WTC11 (cell line): ENCODE results near the gene NTNG2. TPM values are rescaled to one million over a fixed set of nuclear protein-coding genes. Genes with fewer than 3 reads are reported as not detected.

ENCODE experiments used
- ATAC-seq: fragments of 200-7000 bp; cut with Tn5 transposase; 2 replicates; pipeline ENCODE4 v1.10.0; 2021; ENCODE audit warnings: mild to moderate bottlenecking, moderate library complexity
- CTCF ChIA-PET: fragments of 300-600 bp; sonication (Branson Sonifier 250); formaldehyde crosslinking; loops from one replicate; lab custom pipeline; 2021; ENCODE audit warnings: antibody characterized with exemption; lab: Charles Lee
- POLR2A ChIA-PET: fragments of 350-600 bp; sonication (Branson Sonifier 250); formaldehyde crosslinking; loops from one replicate; lab custom pipeline; 2021; ENCODE audit warnings: antibody characterized with exemption; lab: Charles Lee
- DNase-seq: peaks from one replicate; pipeline ENCODE4 v3.0.0; 2021; ENCODE audit warnings: low spot score
- H3K27ac Mint-ChIP-seq: 2 replicates; pipeline ENCODE4 v1.8.0; 2021; ENCODE audit warnings: mixed read lengths
- H3K27me3 Mint-ChIP-seq: 2 replicates; pipeline ENCODE4 v1.8.0; 2021; ENCODE audit warnings: low read depth, mild to moderate bottlenecking, moderate library complexity, mixed read lengths
- H3K36me3 Mint-ChIP-seq: 2 replicates; pipeline ENCODE4 v1.8.0; 2021; ENCODE audit warnings: mixed read lengths
- H3K4me1 Mint-ChIP-seq: 2 replicates; pipeline ENCODE4 v1.8.0; 2022; ENCODE audit warnings: mixed read lengths
- H3K4me3 Mint-ChIP-seq: 2 replicates; pipeline ENCODE4 v1.8.0; 2021; ENCODE audit warnings: mild to moderate bottlenecking, moderate library complexity, mixed read lengths
- H3K9me3 Mint-ChIP-seq: 2 replicates; pipeline ENCODE4 v1.8.0; 2021; ENCODE audit warnings: mixed read lengths
- CREB1 ChIP-seq: sonication (generic); formaldehyde crosslinking; IDR thresholded peaks from 2 replicates; pipeline ENCODE4 v1.8.0; 2023; ENCODE audit warnings: mild to moderate bottlenecking, missing genetic modification reagents
- CREM ChIP-seq: sonication (generic); formaldehyde crosslinking; IDR thresholded peaks from 2 replicates; pipeline ENCODE4 v1.8.1; 2022; ENCODE audit warnings: mild to moderate bottlenecking, missing genetic modification reagents, moderate library complexity
- ERG ChIP-seq: fragments of 250-450 bp; sonication (Bioruptor Pico); IDR thresholded peaks from 2 replicates; pipeline ENCODE4 v1.8.0; 2021; ENCODE audit warnings: mild to moderate bottlenecking
- FOXK1 ChIP-seq: sonication (generic); formaldehyde crosslinking; IDR thresholded peaks from 2 replicates; pipeline ENCODE4 v1.8.0; 2022; ENCODE audit warnings: mild to moderate bottlenecking, moderate library complexity, missing genetic modification reagents
- HMGA2 ChIP-seq: fragments of 250-450 bp; sonication (Bioruptor Pico); IDR thresholded peaks from 2 replicates; pipeline ENCODE4 v1.4.0; 2021; ENCODE audit warnings: mild to moderate bottlenecking, moderate library complexity
- JAZF1 ChIP-seq: fragments of 250-450 bp; sonication (Bioruptor Pico); IDR thresholded peaks from 2 replicates; pipeline ENCODE4 v1.9.0; 2021; ENCODE audit warnings: moderate library complexity, mild to moderate bottlenecking, inconsistent platforms
- JUN ChIP-seq: sonication (generic); formaldehyde crosslinking; IDR thresholded peaks from 2 replicates; pipeline ENCODE4 v1.8.0; 2023; ENCODE audit warnings: mild to moderate bottlenecking, missing genetic modification reagents
- KAT7 ChIP-seq: sonication (generic); formaldehyde crosslinking; IDR thresholded peaks from 2 replicates; pipeline ENCODE4 v1.8.1; 2023; ENCODE audit warnings: missing genetic modification reagents, mild to moderate bottlenecking, borderline replicate concordance
- MXD4 ChIP-seq: fragments of 250-450 bp; sonication (Bioruptor Pico); IDR thresholded peaks from 2 replicates; pipeline ENCODE4 v1.8.0; 2021; ENCODE audit warnings: mild to moderate bottlenecking, moderate library complexity, borderline replicate concordance
- NFE2L1 ChIP-seq: sonication (generic); formaldehyde crosslinking; IDR thresholded peaks from 2 replicates; pipeline ENCODE4 v1.8.1; 2023; ENCODE audit warnings: missing genetic modification reagents
- NR1H2 ChIP-seq: sonication (generic); formaldehyde crosslinking; IDR thresholded peaks from 2 replicates; pipeline ENCODE4 v1.9.0; 2021; ENCODE audit warnings: mild to moderate bottlenecking, moderate library complexity, missing genetic modification reagents
- NR3C1 ChIP-seq: sonication (generic); formaldehyde crosslinking; conservative IDR thresholded peaks from 2 replicates; pipeline ENCODE4 v1.8.1; 2023; ENCODE audit warnings: low read depth, mild to moderate bottlenecking, missing genetic modification reagents
- PREB ChIP-seq: sonication (generic); formaldehyde crosslinking; IDR thresholded peaks from 2 replicates; pipeline ENCODE4 v1.8.1; 2022; ENCODE audit warnings: mild to moderate bottlenecking, missing genetic modification reagents, moderate library complexity, borderline replicate concordance
- RELA ChIP-seq: sonication (generic); formaldehyde crosslinking; IDR thresholded peaks from 2 replicates; pipeline ENCODE4 v1.8.1; 2022; ENCODE audit warnings: missing genetic modification reagents, mild to moderate bottlenecking, borderline replicate concordance
- TEAD1 ChIP-seq: sonication (generic); formaldehyde crosslinking; IDR thresholded peaks from 2 replicates; pipeline ENCODE4 v1.8.0; 2022; ENCODE audit warnings: mild to moderate bottlenecking, missing genetic modification reagents
- USF1 ChIP-seq: sonication (generic); formaldehyde crosslinking; IDR thresholded peaks from 2 replicates; pipeline ENCODE4 v1.8.0; 2022; ENCODE audit warnings: mild to moderate bottlenecking, missing genetic modification reagents
- USF2 ChIP-seq: sonication (generic); formaldehyde crosslinking; IDR thresholded peaks from 2 replicates; pipeline ENCODE4 v1.8.1; 2023; ENCODE audit warnings: mild to moderate bottlenecking, missing genetic modification reagents, moderate library complexity
- ZBTB21 ChIP-seq: sonication (generic); formaldehyde crosslinking; IDR thresholded peaks from 2 replicates; pipeline ENCODE4 v1.8.1; 2023; ENCODE audit warnings: mild to moderate bottlenecking, missing genetic modification reagents, borderline replicate concordance
- ZNF121 ChIP-seq: sonication (generic); formaldehyde crosslinking; IDR thresholded peaks from 2 replicates; pipeline ENCODE4 v1.8.0; 2023; ENCODE audit warnings: missing genetic modification reagents
- ZNF219 ChIP-seq: sonication (generic); formaldehyde crosslinking; IDR thresholded peaks from 2 replicates; pipeline ENCODE4 v1.8.0; 2023; ENCODE audit warnings: missing genetic modification reagents, mild to moderate bottlenecking, borderline replicate concordance
- ZNF263 ChIP-seq: sonication (generic); formaldehyde crosslinking; IDR thresholded peaks from 2 replicates; pipeline ENCODE4 v1.8.1; 2022; ENCODE audit warnings: low read depth, mild to moderate bottlenecking, moderate library complexity, missing genetic modification reagents
- ZNF396 ChIP-seq: fragments of 250-450 bp; sonication (Bioruptor Pico); IDR thresholded peaks from 2 replicates; pipeline ENCODE4 v1.8.0; 2021; ENCODE audit warnings: mild to moderate bottlenecking, moderate library complexity, borderline replicate concordance
- ZNF423 ChIP-seq: fragments of 250-450 bp; sonication (Bioruptor Pico); IDR thresholded peaks from 2 replicates; pipeline ENCODE4 v2.1.2; 2022; ENCODE audit warnings: mild to moderate bottlenecking, moderate library complexity
- ZNF425 ChIP-seq: fragments of 250-450 bp; sonication (Bioruptor Pico); conservative IDR thresholded peaks from 2 replicates; pipeline ENCODE4 v1.9.0; 2021; ENCODE audit warnings: mild to moderate bottlenecking
- total RNA-seq: library from RNA; stranded (reverse); gene quantifications from 3 replicates; pipeline ENCODE4 v1.2.3, GENCODE V29; 2021
- TF ChIP-seq, protein P1 (sequence below): fragments of 200-600 bp; IDR thresholded peaks from 2 replicates; pipeline ENCODE4 v1.8.0; 2022; ENCODE audit warnings: antibody characterized with exemption
- TF ChIP-seq, protein P2 (sequence below): sonication (generic); formaldehyde crosslinking; IDR thresholded peaks from 2 replicates; pipeline ENCODE4 v1.8.1; 2022; ENCODE audit warnings: low read depth, missing genetic modification reagents, borderline replicate concordance

Gene NTNG2
- total RNA-seq, 1 experiment from 2014 or later = 3.1 TPM

DNA sequence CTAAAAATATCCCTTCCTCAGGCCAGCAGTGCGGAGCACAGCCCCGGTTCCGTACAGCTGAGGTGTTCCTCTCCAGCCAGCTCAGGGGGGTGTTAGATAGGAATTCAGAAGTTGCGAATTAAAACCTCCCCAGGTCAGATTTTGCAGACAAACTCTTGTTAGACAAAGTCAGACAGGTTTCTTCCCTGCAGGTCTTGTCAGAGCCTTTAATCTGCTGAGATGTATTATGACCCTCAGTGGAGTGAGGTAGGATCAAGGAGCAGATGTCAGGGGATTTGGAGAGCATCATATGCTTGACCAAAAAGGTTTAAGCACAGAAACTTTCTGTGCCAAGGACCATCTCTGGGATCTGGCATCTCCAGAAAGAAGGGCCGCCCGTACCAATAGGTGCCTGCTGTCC, 60.1 kb downstream of the NTNG2 start:
- ATAC-seq = no peak
- 0 out of 2 replicates have a peak, but pooled peaks cover 3% of the 10 kb centered on the region for H3K4me1 Mint-ChIP-seq
- ChIA-PET POLR2A (no interaction called here), CTCF (interaction anchor here (4.2 kb wide), 1 partner anchor 14 kb away, joined by 18 read pairs; no protein-coding TSS in a partner anchor)
- H3K27me3 Mint-ChIP-seq = no peaks in the 10 kb centered on the region
- no peak for TF ChIP-seq ERG (CRISPR knock-in tag)
- TF ChIP-seq FOXK1 (CRISPR knock-in tag) = no peak
- TF ChIP-seq MXD4 (CRISPR knock-in tag) = no peak
- TF ChIP-seq NR1H2 (CRISPR knock-in tag) = no peak
- TF ChIP-seq CREM (CRISPR knock-in tag) = no peak
- no peak for TF ChIP-seq JAZF1 (CRISPR knock-in tag)
- TF ChIP-seq ZNF219 (CRISPR knock-in tag) = no peak
- no peak for TF ChIP-seq JUN
- no peak for TF ChIP-seq ZNF423 (CRISPR knock-in tag)
- TF ChIP-seq, protein P1, sequence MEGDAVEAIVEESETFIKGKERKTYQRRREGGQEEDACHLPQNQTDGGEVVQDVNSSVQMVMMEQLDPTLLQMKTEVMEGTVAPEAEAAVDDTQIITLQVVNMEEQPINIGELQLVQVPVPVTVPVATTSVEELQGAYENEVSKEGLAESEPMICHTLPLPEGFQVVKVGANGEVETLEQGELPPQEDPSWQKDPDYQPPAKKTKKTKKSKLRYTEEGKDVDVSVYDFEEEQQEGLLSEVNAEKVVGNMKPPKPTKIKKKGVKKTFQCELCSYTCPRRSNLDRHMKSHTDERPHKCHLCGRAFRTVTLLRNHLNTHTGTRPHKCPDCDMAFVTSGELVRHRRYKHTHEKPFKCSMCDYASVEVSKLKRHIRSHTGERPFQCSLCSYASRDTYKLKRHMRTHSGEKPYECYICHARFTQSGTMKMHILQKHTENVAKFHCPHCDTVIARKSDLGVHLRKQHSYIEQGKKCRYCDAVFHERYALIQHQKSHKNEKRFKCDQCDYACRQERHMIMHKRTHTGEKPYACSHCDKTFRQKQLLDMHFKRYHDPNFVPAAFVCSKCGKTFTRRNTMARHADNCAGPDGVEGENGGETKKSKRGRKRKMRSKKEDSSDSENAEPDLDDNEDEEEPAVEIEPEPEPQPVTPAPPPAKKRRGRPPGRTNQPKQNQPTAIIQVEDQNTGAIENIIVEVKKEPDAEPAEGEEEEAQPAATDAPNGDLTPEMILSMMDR = no peak
- no peak for TF ChIP-seq NR3C1 (CRISPR knock-in tag)
- no peak for TF ChIP-seq ZNF263 (CRISPR knock-in tag)
- no peak for TF ChIP-seq RELA (CRISPR knock-in tag)
- TF ChIP-seq KAT7 (CRISPR knock-in tag) = no peak
- H3K36me3 Mint-ChIP-seq = no peaks in the 10 kb centered on the region
- no peaks in the 10 kb centered on the region for H3K9me3 Mint-ChIP-seq
- no peak overlapping the region for H3K4me3 Mint-ChIP-seq
- DNase-seq = no peak
- H3K27ac Mint-ChIP-seq = no peak overlapping the region; the same call in 1 of the 2 replicates

GRCh38 chr9:132224645-132225044, 62.8 kb downstream of the NTNG2 start:
- no peaks in the 10 kb centered on the region for H3K36me3 Mint-ChIP-seq
- H3K9me3 Mint-ChIP-seq = no peaks in the 10 kb centered on the region
- H3K27ac Mint-ChIP-seq = no peak overlapping the region
- ATAC-seq (no peak), DNase-seq (no peak)
- H3K4me3 Mint-ChIP-seq = no peak overlapping the region
- no peaks in the 10 kb centered on the region for H3K27me3 Mint-ChIP-seq
- CTCF ChIA-PET = interaction anchor here (0.9 kb wide), 1 partner anchor 9 kb away, joined by 4 read pairs; no protein-coding TSS in a partner anchor
- TF ChIP-seq ZNF396 (CRISPR knock-in tag) (no peak), PREB (CRISPR knock-in tag) (no peak), ZNF121 (CRISPR knock-in tag) (no peak), ZBTB21 (CRISPR knock-in tag) (no peak), NFE2L1 (CRISPR knock-in tag) (no peak), CREB1 (CRISPR knock-in tag) (no peak), USF1 (no peak), MXD4 (CRISPR knock-in tag) (no peak), USF2 (no peak), TEAD1 (CRISPR knock-in tag) (no peak), HMGA2 (CRISPR knock-in tag) (no peak), ZNF425 (CRISPR knock-in tag) (no peak)
- TF ChIP-seq, protein P2, sequence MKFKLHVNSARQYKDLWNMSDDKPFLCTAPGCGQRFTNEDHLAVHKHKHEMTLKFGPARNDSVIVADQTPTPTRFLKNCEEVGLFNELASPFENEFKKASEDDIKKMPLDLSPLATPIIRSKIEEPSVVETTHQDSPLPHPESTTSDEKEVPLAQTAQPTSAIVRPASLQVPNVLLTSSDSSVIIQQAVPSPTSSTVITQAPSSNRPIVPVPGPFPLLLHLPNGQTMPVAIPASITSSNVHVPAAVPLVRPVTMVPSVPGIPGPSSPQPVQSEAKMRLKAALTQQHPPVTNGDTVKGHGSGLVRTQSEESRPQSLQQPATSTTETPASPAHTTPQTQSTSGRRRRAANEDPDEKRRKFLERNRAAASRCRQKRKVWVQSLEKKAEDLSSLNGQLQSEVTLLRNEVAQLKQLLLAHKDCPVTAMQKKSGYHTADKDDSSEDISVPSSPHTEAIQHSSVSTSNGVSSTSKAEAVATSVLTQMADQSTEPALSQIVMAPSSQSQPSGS (CRISPR knock-in tag) = no peak
- POLR2A ChIA-PET = no interaction called here
- H3K4me1 Mint-ChIP-seq = 0 out of 2 replicates have a peak, but pooled peaks cover 3% of the 10 kb centered on the region
